Retina (tissue), 1 donor: ENCODE measurements around the gene HADH.

Experiments
- DNase-seq: peaks from one replicate; pipeline ENCODE4 v3.0.0-alpha.2; 2016

The HADH gene

GRCh38 chr4:108060686-108061321, 71.1 kb downstream of the HADH start:
- DNase-seq, result no peak

- no peak for DNase-seq
Measured at GRCh38 chr4:108068442-108068841, 78.8 kb downstream of the HADH start.

- DNase-seq, result no peak
Measured at GRCh38 chr4:108070775-108071174, 81.1 kb downstream of the HADH start.

DNA sequence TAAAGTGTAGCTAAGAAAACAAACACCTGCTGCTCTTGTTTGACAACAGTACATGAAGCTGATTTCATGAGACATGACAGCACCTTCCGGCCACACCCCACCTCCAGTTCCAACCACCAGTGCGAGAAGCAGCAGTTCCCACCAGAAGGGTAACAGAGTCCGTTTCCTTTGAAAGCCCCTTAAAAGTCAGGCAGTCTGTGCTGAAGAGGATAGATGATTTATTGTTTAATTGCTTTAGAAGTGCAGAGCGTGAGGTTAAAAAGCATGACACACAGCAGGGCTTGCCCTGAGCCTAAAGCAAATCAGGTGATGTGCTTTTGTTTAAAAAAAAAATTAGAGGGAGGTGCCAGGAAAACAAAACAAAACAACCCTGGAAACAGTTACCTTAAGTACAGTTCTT, 82.6 kb downstream of the HADH start:
- DNase-seq, result no peak

- no peak for DNase-seq
Measured at GRCh38 chr4:108078024-108078733, 88.5 kb downstream of the HADH start.

- DNase-seq, result no peak
Measured at GRCh38 chr4:108080747-108081146, 91.1 kb downstream of the HADH start.

DNA sequence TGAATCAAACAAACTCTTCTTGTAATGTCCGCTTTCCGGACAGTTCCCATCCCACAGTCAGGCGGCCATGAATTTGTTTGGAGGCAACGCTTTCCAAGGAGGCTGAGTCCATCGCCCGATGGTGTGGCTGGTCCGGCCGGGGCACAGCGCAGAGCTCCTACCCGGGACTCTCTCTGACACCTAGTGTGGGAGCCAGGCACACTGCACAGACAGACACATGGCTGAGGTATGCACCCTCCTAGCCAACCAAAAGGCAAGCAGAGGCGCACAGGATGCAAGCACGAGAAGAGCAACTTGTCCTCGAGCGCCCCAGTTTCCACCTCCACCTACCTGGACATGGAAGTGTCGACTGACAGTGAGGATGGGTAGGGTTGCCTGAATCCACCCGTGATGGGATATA, 91.6 kb downstream of the HADH start:
- DNase-seq, result no peak
